ENCODE results near the gene MTR. TPM values are rescaled to one million over a fixed set of nuclear protein-coding genes. Genes with fewer than 3 reads are reported as not detected.
A peak's percentile ranks its signal among the peaks of the same experiment; 100 is the strongest.

The MTR gene
- total RNA-seq, 1 experiment from 2014 or later, result 14.2 TPM

- H3F3A ChIP-seq (ENCODE audit: low read length, unreplicated experiment), result no peaks in the 10 kb centered on the region
- H3K9me3 ChIP-seq (ENCODE audit: low read length), result no peaks in the 10 kb centered on the region
- no peaks in the 10 kb centered on the region for H3K79me2 ChIP-seq (ENCODE audit: low read length)
- H3K9ac ChIP-seq (ENCODE audit: low read length), result no peak overlapping the region
- ChIA-PET CTCF (no interaction called here), POLR2A (ENCODE audit: unreplicated experiment) (no interaction called here)
- H3K27me3 ChIP-seq (ENCODE audit: low read length), result no peaks in the 10 kb centered on the region
- H3K9me2 ChIP-seq (replicated peaks; ENCODE audit: low read length), result no peaks in the 10 kb centered on the region
- no TSS peak for BruUV-seq (replicated peaks)
- no peak overlapping the region for H3K4me3 ChIP-seq (ENCODE audit: low read length)
- H3K4me1 ChIP-seq (ENCODE audit: insufficient read depth, low read length), result no peaks in the 10 kb centered on the region; the same call in 1 of the 2 replicates
- DNase-seq (no peak), ATAC-seq (no peak)
- peaks cover 4% of the 10 kb centered on the region; the same call in 1 of the 2 replicates for H3K36me3 ChIP-seq (ENCODE audit: low read depth, low read length)
- H4K20me1 ChIP-seq (ENCODE audit: low read length), result no peaks in the 10 kb centered on the region
- TF ChIP-seq CTCF (conservative IDR thresholded peaks at IDR 0.05; ENCODE audit: low read depth, low read length) (no peak), EZH2 (IDR thresholded peaks at IDR 0.05; ENCODE audit: low read length, unreplicated experiment) (no peak), EZH2phosphoT487 (IDR thresholded peaks at IDR 0.05; ENCODE audit: borderline replicate concordance, low read length) (no peak)
- H2AFZ ChIP-seq (ENCODE audit: low read length), result no peak overlapping the region
- no peak overlapping the region for H3K4me2 ChIP-seq (ENCODE audit: low read length)
- H3K27ac ChIP-seq (ENCODE audit: low read length), result no peak overlapping the region
- intact Hi-C loops (cut with micrococcal nuclease), result no loop called here
Observed at GRCh38 chr1:236848274-236848923, 53.3 kb downstream of the MTR start.

GRCh38 chr1:236850077-236850979 lies 55.2 kb downstream of the MTR start:
- Histone ChIP-seq H4K20me1 (ENCODE audit: low read length) (no peaks in the 10 kb centered on the region), H3K9ac (ENCODE audit: low read length) (no peak overlapping the region), H3K9me3 (ENCODE audit: low read length) (no peaks in the 10 kb centered on the region), H3K79me2 (ENCODE audit: low read length) (no peaks in the 10 kb centered on the region), H3K4me2 (ENCODE audit: low read length) (no peak overlapping the region), H3K4me1 (ENCODE audit: insufficient read depth, low read length) (peaks cover 18% of the 10 kb centered on the region), H3K4me3 (ENCODE audit: low read length) (no peak overlapping the region), H3K27me3 (ENCODE audit: low read length) (no peaks in the 10 kb centered on the region), H3K9me2 (replicated peaks; ENCODE audit: low read length) (no peaks in the 10 kb centered on the region), H3K27ac (ENCODE audit: low read length) (no peak overlapping the region), H3K36me3 (ENCODE audit: low read depth, low read length) (peaks cover 6% of the 10 kb centered on the region; the same call in 1 of the 2 replicates), H2AFZ (ENCODE audit: low read length) (no peak overlapping the region), H3F3A (ENCODE audit: low read length, unreplicated experiment) (no peaks in the 10 kb centered on the region)
- ATAC-seq, result no peak
- TF ChIP-seq EZH2phosphoT487 (IDR thresholded peaks at IDR 0.05; ENCODE audit: borderline replicate concordance, low read length) (no peak), EZH2 (IDR thresholded peaks at IDR 0.05; ENCODE audit: low read length, unreplicated experiment) (no peak), CTCF (conservative IDR thresholded peaks at IDR 0.05; ENCODE audit: low read depth, low read length) (no peak)
- intact Hi-C loops (cut with micrococcal nuclease), result no loop called here
- ChIA-PET CTCF (no interaction called here), POLR2A (ENCODE audit: unreplicated experiment) (no interaction called here)
- DNase-seq, result no peak
- BruUV-seq (replicated peaks), result no TSS peak

GRCh38 chr1:236851871-236852270 lies 56.8 kb downstream of the MTR start:
- H3K36me3 ChIP-seq (ENCODE audit: low read depth, low read length), result peaks cover 6% of the 10 kb centered on the region
- H3K9me2 ChIP-seq (replicated peaks; ENCODE audit: low read length), result no peaks in the 10 kb centered on the region
- no peak overlapping the region for H3K4me2 ChIP-seq (ENCODE audit: low read length)
- H4K20me1 ChIP-seq (ENCODE audit: low read length), result no peaks in the 10 kb centered on the region
- H3K4me3 ChIP-seq (ENCODE audit: low read length), result no peak overlapping the region
- BruUV-seq (replicated peaks), result no TSS peak
- no peaks in the 10 kb centered on the region for H3K27me3 ChIP-seq (ENCODE audit: low read length)
- H3F3A ChIP-seq (ENCODE audit: low read length, unreplicated experiment), result no peaks in the 10 kb centered on the region
- DNase-seq (peak; percentile 27), ATAC-seq (no peak)
- no peaks in the 10 kb centered on the region for H3K79me2 ChIP-seq (ENCODE audit: low read length)
- H3K9ac ChIP-seq (ENCODE audit: low read length), result no peak overlapping the region
- H3K9me3 ChIP-seq (ENCODE audit: low read length), result no peaks in the 10 kb centered on the region
- CTCF ChIA-PET, result no interaction called here
- H2AFZ ChIP-seq (ENCODE audit: low read length), result no peak overlapping the region
- POLR2A ChIA-PET (ENCODE audit: unreplicated experiment), result no interaction called here
- H3K4me1 ChIP-seq (ENCODE audit: insufficient read depth, low read length), result peaks cover 18% of the 10 kb centered on the region
- no peak overlapping the region for H3K27ac ChIP-seq (ENCODE audit: low read length)
- intact Hi-C loops (cut with micrococcal nuclease), result no loop called here
- TF ChIP-seq EZH2 (IDR thresholded peaks at IDR 0.05; ENCODE audit: low read length, unreplicated experiment), result no peak
- TF ChIP-seq CTCF (conservative IDR thresholded peaks at IDR 0.05; ENCODE audit: low read depth, low read length), result no peak
- no peak for TF ChIP-seq EZH2phosphoT487 (IDR thresholded peaks at IDR 0.05; ENCODE audit: borderline replicate concordance, low read length)
